Measurements from ENCODE around the gene SF3B3.

SF3B3 gene

GRCh38 chr16:70523743-70524398 is at the start of gene SF3B3:
Gene SF3B3 (plus strand): TSS chr16:70523816. CDS start chr16:70526657, 2,841 bp downstream.
- DNase-seq = no peak

GRCh38 chr16:70474320-70475053 is 49.1 kb upstream of the SF3B3 start:
- no peak for DNase-seq

GRCh38 chr16:70475054-70475871 is 48.4 kb upstream of the SF3B3 start:
- DNase-seq = no peak

- DNase-seq = peak; percentile 59
Observed at GRCh38 chr16:70476272-70477020, 47.2 kb upstream of the SF3B3 start.

GRCh38 chr16:70478169-70478568 is 45.4 kb upstream of the SF3B3 start:
- DNase-seq = no peak

GRCh38 chr16:70478912-70479341 is 44.7 kb upstream of the SF3B3 start:
- DNase-seq = no peak

- no peak for DNase-seq
Observed at GRCh38 chr16:70480127-70481105, 43.2 kb upstream of the SF3B3 start.

- no peak for DNase-seq
Observed at GRCh38 chr16:70481929-70482536, 41.6 kb upstream of the SF3B3 start.

GRCh38 chr16:70482624-70483023 is 41.0 kb upstream of the SF3B3 start:
- no peak for DNase-seq

GRCh38 chr16:70483426-70483825 is 40.2 kb upstream of the SF3B3 start:
- no peak for DNase-seq

- no peak for DNase-seq
Observed at GRCh38 chr16:70484867-70485266, 38.7 kb upstream of the SF3B3 start.

GRCh38 chr16:70490261-70490660 is 33.4 kb upstream of the SF3B3 start:
- DNase-seq = no peak

GRCh38 chr16:70493802-70494201 is 29.8 kb upstream of the SF3B3 start:
- no peak for DNase-seq

GRCh38 chr16:70494202-70494770 is 29.3 kb upstream of the SF3B3 start:
- DNase-seq = no peak

- no peak for DNase-seq
Observed at GRCh38 chr16:70494777-70495176, 28.8 kb upstream of the SF3B3 start.

GRCh38 chr16:70495425-70496182 is 28.0 kb upstream of the SF3B3 start:
- no peak for DNase-seq

- no peak for DNase-seq
Observed at GRCh38 chr16:70496513-70496912, 27.1 kb upstream of the SF3B3 start.

GRCh38 chr16:70508752-70509151 is 14.9 kb upstream of the SF3B3 start:
- no peak for DNase-seq

GRCh38 chr16:70510216-70510615 is 13.4 kb upstream of the SF3B3 start:
- DNase-seq = no peak

GRCh38 chr16:70511833-70512232 is 11.8 kb upstream of the SF3B3 start:
- no peak for DNase-seq
